ENCODE data around the gene SLC30A7.

- TF ChIP-seq, protein P1, sequence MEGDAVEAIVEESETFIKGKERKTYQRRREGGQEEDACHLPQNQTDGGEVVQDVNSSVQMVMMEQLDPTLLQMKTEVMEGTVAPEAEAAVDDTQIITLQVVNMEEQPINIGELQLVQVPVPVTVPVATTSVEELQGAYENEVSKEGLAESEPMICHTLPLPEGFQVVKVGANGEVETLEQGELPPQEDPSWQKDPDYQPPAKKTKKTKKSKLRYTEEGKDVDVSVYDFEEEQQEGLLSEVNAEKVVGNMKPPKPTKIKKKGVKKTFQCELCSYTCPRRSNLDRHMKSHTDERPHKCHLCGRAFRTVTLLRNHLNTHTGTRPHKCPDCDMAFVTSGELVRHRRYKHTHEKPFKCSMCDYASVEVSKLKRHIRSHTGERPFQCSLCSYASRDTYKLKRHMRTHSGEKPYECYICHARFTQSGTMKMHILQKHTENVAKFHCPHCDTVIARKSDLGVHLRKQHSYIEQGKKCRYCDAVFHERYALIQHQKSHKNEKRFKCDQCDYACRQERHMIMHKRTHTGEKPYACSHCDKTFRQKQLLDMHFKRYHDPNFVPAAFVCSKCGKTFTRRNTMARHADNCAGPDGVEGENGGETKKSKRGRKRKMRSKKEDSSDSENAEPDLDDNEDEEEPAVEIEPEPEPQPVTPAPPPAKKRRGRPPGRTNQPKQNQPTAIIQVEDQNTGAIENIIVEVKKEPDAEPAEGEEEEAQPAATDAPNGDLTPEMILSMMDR (IDR thresholded peaks at IDR 0.05): no peak
- TF ChIP-seq POLR2A (IDR thresholded peaks at IDR 0.05) (no peak), POLR2AphosphoS5 (IDR thresholded peaks at IDR 0.05) (no peak)
Measured at GRCh38 chr1:101017448-101017847, 121.6 kb downstream of the SLC30A7 start.

Data from prostate gland (tissue), 2 donors.